Ecto neural progenitor cell (in vitro differentiated cells): ENCODE measurements around the gene HNF1B.
A peak's percentile ranks its signal among the peaks of the same experiment; 100 is the strongest.
"Not testable (repeated sequence)": the region's sequence is repeated elsewhere in the genome, so short reads cannot be mapped to it uniquely, and the experiment has no call there.

Experiments
- DNase-seq: peaks from one replicate; pipeline ENCODE4 v3.0.0-alpha.2; 2018; ENCODE audit warnings: low spot score

HNF1B gene

DNA sequence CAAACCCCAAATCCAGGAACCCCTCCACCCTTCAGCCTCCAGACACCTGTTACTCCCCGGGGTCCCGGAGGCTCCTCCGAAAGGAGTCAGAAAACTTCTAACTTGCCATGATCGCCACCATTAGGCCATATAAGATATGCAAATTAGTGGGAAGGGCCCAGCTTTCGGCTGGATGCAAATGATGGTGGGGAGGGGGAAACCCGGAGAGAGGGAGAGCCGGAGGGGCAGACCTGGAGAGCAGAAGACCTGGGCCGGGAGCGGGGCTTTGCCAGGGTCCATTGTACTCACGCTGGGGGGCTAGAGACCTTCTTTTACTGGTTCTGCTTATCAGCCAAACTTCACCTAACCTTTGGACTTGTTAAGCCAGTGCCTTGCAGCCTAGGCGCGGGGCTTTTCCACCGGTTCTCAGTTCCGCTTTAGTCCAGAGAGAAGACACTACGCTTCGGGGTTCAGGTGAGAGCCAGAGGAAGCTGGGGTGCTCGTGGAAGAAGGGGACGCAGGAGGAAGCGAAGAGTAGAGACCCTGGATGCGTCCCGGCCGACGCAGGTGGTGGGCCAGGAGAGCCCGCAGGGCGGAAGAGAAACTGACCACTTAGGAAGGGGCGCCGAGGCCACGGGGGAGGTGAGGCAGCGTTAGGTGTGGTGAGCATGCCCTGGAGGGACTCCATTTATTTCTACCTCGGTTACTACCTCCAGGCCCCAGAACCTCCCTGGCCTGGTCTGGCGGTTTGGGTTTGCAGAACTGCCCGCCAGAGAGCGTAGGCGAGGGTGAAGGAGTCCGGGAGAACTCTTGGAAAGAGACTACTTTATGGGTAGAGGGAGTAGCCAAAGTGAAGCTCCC, at the start of gene HNF1B:
Gene HNF1B (minus strand): TSS at position 99 of the 840 bp plus-strand sequence. CDS start 175 bp downstream, outside the sequence.
- DNase-seq = no peak

- DNase-seq = no peak
Measured at GRCh38 chr17:37792787-37793186, 47.9 kb upstream of the HNF1B start.

DNA sequence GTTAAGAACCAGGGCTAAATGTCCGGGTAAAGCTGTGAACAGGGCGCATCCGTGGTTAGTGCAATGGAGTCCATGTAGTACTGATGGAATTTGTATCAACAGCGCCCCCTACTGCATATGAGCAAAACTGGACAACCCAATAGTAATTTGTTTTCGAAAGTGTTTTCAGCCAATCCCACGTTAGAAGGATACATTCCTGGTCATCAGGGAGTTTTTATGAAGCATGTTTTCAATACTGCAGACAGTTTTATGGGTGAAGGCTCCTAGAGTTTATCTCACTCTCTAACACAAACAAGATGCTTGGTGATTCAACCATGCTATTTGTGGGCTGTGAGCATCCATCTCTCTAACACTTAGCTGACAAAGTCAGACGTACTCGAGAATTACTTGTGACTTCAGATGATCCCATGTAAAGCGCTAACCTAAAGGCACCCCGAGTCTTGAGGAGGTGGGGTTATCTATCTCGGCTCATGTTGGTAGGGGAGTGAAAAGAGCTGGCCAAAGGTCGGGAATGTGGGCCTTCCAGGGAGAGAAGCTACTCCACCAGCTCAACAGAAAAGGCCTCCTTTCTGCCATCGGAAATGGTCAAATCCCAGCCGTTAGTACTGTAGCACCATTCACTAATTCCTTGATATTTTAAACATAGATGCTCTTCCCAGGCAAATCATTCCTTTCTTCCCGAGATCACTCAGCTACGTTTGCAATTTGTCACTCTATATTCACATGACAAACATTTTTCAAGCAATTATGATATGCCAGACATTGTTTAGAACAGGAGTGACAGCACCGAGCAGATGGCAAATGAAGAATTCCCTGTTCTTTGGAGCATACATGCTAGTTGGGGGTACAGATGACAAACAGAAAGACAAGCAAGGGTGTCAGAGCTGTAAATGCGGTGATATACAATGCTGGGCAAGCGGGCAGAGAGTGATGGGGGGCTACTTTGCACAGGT, 46.9 kb upstream of the HNF1B start:
- peak; percentile 45 for DNase-seq

DNA sequence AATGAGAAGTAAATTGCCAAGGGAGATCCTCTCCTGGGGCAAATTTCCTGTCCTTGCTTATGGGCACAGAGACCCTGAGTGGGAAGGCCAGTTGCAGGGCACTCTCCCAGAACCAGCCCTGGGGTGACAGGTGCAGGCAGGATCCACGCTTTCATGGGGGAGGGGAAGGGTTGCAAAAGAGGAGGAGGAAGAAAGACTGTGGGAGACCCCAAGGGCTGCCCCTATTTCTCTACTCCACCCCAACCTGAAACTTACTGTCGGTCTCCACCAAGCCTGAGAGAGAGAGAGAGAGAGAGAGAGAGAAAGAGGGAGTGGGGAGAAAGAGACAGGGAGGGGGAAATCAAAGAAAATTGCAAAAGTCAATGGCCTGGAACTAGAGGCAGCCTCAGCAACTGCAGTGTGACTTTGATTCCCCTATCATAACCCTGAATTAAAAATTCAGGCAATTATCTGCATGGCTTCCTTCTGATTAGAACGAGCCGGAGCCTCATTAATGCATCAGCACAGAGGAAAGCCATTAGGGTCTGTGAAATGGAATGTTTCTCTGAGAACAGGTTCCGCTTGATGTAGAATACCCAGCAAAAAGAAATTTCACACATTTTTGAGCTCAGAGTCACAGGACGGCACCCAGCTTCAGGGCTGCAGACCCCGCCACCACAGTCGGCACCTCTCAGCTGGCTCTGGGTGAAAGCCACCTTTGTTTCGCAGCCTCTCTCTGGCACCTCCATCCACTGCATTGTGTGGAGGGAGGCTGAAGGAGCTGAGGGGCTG, 45.1 kb upstream of the HNF1B start:
- DNase-seq = peak; percentile 34

- DNase-seq = peak; percentile 29
Measured at GRCh38 chr17:37789021-37789565, 44.2 kb upstream of the HNF1B start.

DNA sequence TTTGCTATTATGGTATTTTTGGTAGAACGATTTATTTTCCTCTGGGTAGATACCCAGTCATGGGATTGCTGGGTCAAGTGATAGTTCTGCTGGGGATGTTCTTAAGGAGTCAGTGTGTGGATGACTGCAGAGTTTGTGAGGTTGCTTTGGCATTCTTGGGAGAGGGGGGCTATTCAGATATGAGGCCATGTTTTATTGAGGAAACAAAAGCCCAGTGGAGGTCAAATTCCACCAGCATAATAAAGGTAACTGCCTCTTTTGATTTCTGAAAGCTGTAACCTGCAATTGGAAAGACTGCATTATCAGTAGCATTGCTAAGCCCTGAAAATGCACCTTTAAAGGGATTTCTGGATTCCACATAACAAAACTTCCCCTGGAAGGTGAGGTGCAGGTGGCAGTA, 43.7 kb upstream of the HNF1B start:
- DNase-seq = no peak

GRCh38 chr17:37787055-37787757, 42.3 kb upstream of the HNF1B start:
- no peak for DNase-seq

DNA sequence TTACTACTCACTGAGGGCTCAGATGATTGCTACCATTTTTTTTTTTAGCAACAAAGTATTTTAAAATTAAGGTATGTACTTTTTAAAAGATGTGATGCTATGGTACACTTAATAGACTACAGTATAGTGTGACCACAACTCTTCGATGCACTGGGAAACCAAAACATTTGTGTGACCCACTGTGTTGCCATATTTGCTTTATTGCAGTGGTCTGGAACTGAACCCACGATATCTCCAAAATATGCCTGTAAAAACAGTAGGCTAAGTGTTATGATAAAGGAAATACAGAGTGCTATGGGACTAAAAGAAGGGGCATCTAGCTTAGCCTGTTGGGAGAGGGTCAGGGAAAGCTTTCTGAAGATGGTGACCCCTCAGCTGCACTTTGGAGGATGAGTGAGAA, 41.6 kb upstream of the HNF1B start:
- no peak for DNase-seq

- not testable (repeated sequence) for DNase-seq
Measured at GRCh38 chr17:37782460-37782859, 37.6 kb upstream of the HNF1B start.

- no peak for DNase-seq
Measured at GRCh38 chr17:37781451-37781850, 36.6 kb upstream of the HNF1B start.

GRCh38 chr17:37779554-37779953, 34.7 kb upstream of the HNF1B start:
- DNase-seq = no peak

DNA sequence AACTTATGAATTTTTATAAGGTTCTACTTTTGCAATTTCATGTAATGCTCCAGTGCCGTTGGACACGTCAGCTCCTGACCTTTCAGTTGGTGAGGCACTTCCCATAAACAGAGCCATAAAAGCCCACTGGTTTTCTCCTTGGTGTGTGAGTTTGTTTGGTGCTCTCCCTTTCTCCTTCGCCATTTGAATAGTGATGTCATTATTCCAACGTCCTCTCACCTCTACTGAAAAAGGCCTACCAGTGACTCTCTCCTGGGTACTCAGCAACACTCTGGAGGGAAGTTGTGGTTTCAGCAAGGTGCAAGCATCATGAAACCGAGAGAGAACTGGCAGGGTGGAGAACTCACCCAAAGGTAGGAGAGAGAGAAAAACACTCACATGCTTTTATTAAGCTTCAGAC, 29.6 kb upstream of the HNF1B start:
- DNase-seq = no peak

DNA sequence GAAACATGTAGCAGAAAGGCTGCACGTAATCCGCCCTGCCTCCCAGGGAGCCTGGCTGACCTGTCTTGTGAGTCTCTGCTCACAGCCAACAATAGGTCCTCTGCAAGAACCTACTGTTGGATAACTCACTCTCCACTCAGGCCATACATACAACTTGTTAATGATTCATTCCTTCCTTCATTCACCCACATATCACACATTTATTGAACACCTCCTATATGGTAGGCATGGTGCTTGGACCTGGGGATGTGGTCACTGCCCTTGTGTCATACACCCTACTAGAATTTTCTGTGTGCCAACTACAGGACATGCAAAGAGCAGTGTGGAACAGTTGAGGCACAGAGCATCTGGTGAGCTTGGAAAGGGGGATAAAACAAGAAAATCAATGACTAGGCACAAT, 28.1 kb upstream of the HNF1B start:
- no peak for DNase-seq

- DNase-seq = peak; percentile 73
Measured at GRCh38 chr17:37770631-37771518, 26.0 kb upstream of the HNF1B start.

- no peak for DNase-seq
Measured at GRCh38 chr17:37769050-37769449, 24.2 kb upstream of the HNF1B start.

- DNase-seq = no peak
Measured at GRCh38 chr17:37768438-37768837, 23.6 kb upstream of the HNF1B start.

DNA sequence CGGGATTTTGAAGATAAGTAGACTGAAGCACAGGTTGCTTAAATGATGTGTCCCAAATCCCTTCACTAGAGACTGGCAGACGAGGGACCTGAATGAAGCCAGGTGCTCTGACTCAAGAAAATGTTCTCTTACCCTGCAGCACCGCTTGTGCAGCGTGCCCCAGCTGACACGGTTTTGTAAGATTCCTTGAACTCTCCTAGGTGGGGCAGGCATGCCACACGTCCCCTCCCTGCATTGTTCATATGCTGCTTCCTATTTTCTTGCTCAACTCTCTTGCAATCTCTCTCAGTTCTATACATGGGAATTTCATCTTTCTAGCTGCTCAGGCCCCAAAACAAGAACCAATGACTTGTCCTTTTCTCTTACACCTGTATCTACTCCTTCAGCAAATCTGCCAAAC, 22.1 kb upstream of the HNF1B start:
- no peak for DNase-seq

- no peak for DNase-seq
Measured at GRCh38 chr17:37764383-37764782, 19.5 kb upstream of the HNF1B start.

GRCh38 chr17:37762666-37763065, 17.8 kb upstream of the HNF1B start:
- no peak for DNase-seq

DNA sequence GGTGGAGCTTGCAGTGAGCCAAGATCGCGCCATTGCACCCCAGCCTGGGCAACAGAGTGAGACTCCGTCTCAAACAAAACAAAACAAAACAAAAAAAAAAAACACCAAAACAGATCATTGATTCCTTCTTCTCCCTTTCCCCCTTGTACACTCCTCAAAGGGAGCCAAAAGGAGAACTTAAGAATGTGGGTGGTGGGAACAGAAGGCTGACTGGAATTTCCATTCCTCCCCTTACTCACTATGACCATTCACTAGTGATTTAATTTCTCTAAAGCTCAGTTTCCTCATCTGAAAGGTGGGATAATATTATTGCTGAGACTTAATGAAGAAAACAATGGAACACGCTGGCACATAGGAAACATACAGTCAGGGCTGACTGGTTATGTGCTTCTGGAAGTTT, 17.1 kb upstream of the HNF1B start:
- no peak for DNase-seq
